ENCODE results near the gene DDB1.

Gene DDB1

GRCh38 chr11:61336171-61336935 lies 3.4 kb upstream of the DDB1 start:
- DNase-seq (ENCODE audit: low read depth in 2 of 2): peak; percentile 57 to 59

GRCh38 chr11:61335355-61335710 lies 2.4 kb upstream of the DDB1 start:
- DNase-seq (ENCODE audit: low read depth in 2 of 2): no peak

- DNase-seq (ENCODE audit: low read depth in 2 of 2): no peak
These were observed 1.8 kb upstream of the DDB1 start for GRCh38 chr11:61334434-61335354.

- DNase-seq (ENCODE audit: low read depth in 2 of 2): no peak
These were observed 887 bp upstream of the DDB1 start for GRCh38 chr11:61333550-61334433.

- DNase-seq (ENCODE audit: low read depth in 2 of 2): no peak
These were observed 566 bp downstream of the DDB1 start for GRCh38 chr11:61332281-61332796.

- DNase-seq (ENCODE audit: low read depth in 2 of 2): no peak
These were observed 1.3 kb downstream of the DDB1 start for GRCh38 chr11:61331651-61332050.

GRCh38 chr11:61329871-61330270 lies 3.0 kb downstream of the DDB1 start:
- no peak for DNase-seq (ENCODE audit: low read depth in 2 of 2)

GRCh38 chr11:61328351-61328750 lies 4.6 kb downstream of the DDB1 start:
- no peak for DNase-seq (ENCODE audit: low read depth in 2 of 2)

GRCh38 chr11:61327669-61328071 lies 5.2 kb downstream of the DDB1 start:
- no peak for DNase-seq (ENCODE audit: low read depth in 2 of 2)

GRCh38 chr11:61325649-61326414 lies 7.1 kb downstream of the DDB1 start:
- DNase-seq (ENCODE audit: low read depth in 2 of 2): no peak

GRCh38 chr11:61315260-61315659 lies 17.6 kb downstream of the DDB1 start:
- DNase-seq (ENCODE audit: low read depth in 2 of 2): no peak

- DNase-seq (ENCODE audit: low read depth in 2 of 2): no peak
These were observed 22.2 kb downstream of the DDB1 start for GRCh38 chr11:61310749-61311148.

GRCh38 chr11:61309739-61310138 lies 23.2 kb downstream of the DDB1 start:
- no peak for DNase-seq (ENCODE audit: low read depth in 2 of 2)

GRCh38 chr11:61309141-61309540 lies 23.8 kb downstream of the DDB1 start:
- no peak for DNase-seq (ENCODE audit: low read depth in 2 of 2)

- no peak for DNase-seq (ENCODE audit: low read depth in 2 of 2)
These were observed 25.6 kb downstream of the DDB1 start for GRCh38 chr11:61307354-61307753.

GRCh38 chr11:61306221-61306620 lies 26.7 kb downstream of the DDB1 start:
- DNase-seq (ENCODE audit: low read depth in 2 of 2): no peak

- no peak for DNase-seq (ENCODE audit: low read depth in 2 of 2)
These were observed 27.5 kb downstream of the DDB1 start for GRCh38 chr11:61305417-61305816.

- no peak for DNase-seq (ENCODE audit: low read depth in 2 of 2)
These were observed 29.2 kb downstream of the DDB1 start for GRCh38 chr11:61303725-61304124.

GRCh38 chr11:61302550-61302949 lies 30.4 kb downstream of the DDB1 start:
- DNase-seq (ENCODE audit: low read depth in 2 of 2): no peak

- no peak for DNase-seq (ENCODE audit: low read depth in 2 of 2)
These were observed 34.2 kb downstream of the DDB1 start for GRCh38 chr11:61298663-61299244.

GRCh38 chr11:61297746-61298145 lies 35.2 kb downstream of the DDB1 start:
- DNase-seq (ENCODE audit: low read depth in 2 of 2): no peak

All from activated CD8-positive, alpha-beta memory T cell treated with anti-CD3 and anti-CD28 coated beads for 4 hours (primary cell).